T follicular helper cell (primary cell): ENCODE data around the gene TEX54.
"Not testable (repeated sequence)": the region's sequence is repeated elsewhere in the genome, so short reads cannot be mapped to it uniquely, and the experiment has no call there.

Experiments used
- DNase-seq: peaks from one replicate; pipeline ENCODE4 v3.0.0-alpha.2; 2020; ENCODE audit warnings: low read depth

The TEX54 gene

DNA sequence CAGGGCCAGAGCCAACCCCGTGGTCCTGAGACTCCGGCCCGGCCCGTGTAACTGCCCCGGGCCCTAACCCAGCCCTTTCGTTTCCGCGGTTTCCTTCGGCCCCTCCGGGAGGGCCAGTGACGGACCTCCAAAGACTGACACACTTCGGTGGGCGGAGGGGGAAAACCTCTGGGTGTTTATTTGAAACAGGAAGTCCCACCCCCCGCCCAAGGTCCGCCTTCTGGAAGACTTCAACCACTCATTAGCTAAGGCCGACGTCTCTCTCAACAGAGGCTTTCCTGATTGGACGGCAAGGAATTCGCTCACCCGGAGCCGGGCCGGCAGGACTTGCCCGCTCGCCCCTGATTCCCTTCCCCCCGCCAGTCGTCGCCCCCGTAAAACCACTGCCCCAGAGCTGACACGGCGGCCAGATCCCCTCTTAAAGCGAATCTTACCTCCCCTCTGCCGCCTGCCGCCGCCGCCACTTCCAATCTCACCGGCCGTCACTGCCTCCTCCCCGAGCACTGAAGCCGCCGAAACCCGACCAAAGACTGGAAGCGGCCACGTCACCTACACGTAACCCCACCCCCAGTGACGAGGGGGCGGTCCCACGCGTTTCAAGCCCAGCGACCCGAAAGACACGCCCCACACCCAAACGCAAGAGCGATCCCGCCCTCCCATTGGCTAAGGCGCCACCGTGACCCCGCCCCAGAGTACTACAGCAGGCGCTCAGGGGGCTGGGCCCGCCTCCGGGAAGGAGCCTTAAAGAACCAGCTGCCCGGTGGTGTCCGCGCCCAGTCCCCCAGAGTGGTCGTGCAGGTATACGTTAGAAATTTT lies 913 bp downstream of the TEX54 start, which contains the start of gene STX5:
Gene STX5 (minus strand): TSS at position 532 of the 816 bp plus-strand sequence. CDS start 808 bp downstream, outside the sequence.
- DNase-seq = peak; percentile 99

DNA sequence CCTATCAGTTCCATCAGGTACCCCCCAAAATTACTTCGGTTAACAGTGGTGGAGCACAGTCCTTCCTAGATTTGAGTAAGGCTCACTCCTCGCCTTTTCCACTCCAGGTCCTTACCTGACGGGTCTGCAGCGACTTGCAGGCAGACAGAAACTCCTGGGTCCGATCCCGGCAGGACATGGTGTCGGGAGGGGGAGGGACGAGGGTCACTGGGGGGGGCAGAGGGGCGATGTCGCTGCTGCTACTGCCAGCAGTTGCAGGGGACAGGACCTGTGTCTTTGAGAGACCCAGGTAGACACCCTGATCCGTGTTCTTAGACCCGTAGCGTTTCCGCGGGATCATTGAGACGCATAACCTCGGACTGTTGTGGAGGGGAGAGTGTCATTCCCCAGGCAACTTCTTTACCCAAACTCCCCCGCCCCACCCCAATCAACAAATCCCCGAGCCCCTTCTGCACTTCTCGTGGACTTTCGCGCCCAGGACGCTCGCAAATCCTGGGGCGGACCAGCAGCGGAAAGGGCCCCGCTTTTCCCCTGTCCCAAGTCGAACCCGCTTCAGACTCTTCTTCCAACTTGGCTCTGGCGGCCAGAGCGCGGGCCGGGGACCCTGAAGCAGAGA lies 1.6 kb downstream of the TEX54 start:
- DNase-seq = no peak

GRCh38 chr11:62828130-62828529 lies 4.5 kb downstream of the TEX54 start:
- DNase-seq = not testable (repeated sequence)

- DNase-seq = no peak
Measured at GRCh38 chr11:62823677-62824076, 9.0 kb downstream of the TEX54 start.

- no peak for DNase-seq
Measured at GRCh38 chr11:62817129-62817528, 15.5 kb downstream of the TEX54 start.

GRCh38 chr11:62816557-62816956 lies 16.1 kb downstream of the TEX54 start:
- no peak for DNase-seq

- no peak for DNase-seq
Measured at GRCh38 chr11:62811659-62812058, 21.0 kb downstream of the TEX54 start.

DNA sequence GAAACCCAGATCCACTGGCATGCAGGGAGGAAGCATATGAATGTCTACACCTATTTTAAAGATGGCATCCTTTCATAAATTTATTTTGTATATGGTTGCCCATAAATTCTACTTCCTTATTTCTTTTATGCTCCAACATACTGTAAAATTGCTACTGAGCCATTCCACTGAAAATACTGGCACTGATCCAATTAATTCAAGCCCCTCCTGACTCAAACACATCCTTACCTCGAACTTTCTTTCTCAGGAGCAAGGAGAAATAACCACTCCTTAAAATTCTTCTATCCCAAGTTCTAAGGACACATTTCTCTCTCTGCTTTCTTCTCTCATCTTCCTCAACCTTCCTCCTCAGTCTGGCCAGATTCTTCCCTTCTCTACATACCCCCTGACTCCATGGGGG lies 21.9 kb downstream of the TEX54 start:
- DNase-seq = no peak

GRCh38 chr11:62806611-62807121 lies 26.0 kb downstream of the TEX54 start:
- DNase-seq = no peak

DNA sequence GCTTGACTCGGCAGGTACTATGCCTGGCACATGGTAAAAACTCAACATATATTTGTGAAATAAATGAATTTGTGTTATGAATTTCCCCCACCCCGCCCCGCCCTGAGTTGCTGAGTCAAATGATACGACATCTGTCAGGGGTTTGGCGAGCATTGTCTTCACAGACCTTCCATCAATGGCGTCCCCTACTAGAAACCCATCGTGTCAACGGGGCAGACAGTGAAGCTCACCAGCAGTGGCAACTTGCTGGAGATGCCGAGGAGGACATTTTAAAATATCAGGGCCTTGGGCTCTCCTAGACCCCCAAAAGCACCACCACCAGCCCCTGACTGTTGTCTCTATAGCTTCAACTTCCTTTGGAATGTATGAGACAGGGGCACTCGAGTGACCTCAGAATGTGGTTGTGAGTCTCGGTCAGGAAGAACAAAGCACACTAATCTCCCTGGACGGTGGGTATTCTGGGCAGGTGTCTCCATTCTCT lies 26.6 kb downstream of the TEX54 start:
- no peak for DNase-seq

GRCh38 chr11:62805076-62805892 lies 27.4 kb downstream of the TEX54 start, which contains the start of gene NXF1:
Gene NXF1 (minus strand): TSS chr11:62805440. CDS start chr11:62805356, 84 bp downstream.
- peak; percentile 92 for DNase-seq

DNA sequence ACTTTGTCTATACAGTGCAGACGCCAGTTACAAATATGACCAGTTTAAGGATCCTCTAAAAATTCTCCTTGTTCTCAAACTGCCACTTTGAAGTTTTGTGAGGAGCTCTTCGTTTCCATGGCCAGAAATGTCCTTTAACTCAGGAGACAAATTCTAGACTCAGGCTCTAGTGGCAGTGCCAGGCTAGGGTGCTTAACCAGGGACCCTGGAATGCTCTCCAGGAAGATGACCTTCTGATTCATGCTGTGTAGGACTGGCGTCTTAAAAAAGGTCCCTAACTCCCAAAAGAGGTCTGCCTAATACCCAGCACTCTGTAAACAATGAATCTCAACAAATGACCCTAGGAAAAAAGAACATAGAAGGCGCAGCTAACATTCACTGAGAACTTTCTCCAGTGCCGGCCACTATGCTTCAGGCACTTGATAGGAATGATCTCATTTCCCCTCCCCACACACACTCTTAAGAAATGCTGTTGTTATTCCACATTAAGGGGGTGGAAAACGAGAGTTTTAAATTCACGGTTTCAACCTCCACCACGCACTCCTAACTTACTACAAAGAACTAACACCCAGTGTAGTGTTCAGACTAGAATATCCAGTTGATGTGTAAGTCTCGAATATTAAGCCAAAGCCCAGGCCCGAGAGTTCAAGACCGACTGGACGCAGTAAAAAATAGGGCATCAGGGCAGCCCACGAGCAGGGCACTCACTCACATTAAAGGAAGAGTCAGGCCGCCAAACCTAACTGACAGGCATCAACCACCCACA lies 28.1 kb downstream of the TEX54 start:
- DNase-seq = no peak

- DNase-seq = no peak
Measured at GRCh38 chr11:62801071-62801470, 31.6 kb downstream of the TEX54 start.

DNA sequence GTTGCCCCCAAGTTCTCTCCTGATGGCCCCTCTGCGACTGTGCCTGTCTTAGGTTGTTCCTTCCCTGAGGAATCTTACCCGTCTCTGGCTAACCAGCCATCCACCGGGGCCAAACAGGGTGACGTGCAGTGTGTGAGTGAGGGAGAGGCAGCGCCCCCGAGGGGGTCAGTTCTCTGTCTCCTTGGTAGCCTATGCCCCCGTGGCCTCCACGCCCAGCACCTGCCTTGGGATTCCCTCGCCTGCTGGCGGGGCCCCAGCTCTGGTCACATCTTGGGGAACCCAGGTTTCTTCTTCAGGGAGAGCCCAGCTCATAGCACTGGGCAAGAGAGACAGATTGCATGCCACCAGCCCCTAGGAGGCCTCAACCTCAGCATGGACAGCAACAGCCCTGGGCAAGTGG lies 33.2 kb downstream of the TEX54 start:
- no peak for DNase-seq

GRCh38 chr11:62796281-62796680 lies 36.4 kb downstream of the TEX54 start:
- no peak for DNase-seq

GRCh38 chr11:62794201-62794775 lies 38.4 kb downstream of the TEX54 start:
- no peak for DNase-seq

- DNase-seq = no peak
Measured at GRCh38 chr11:62792202-62792575, 40.5 kb downstream of the TEX54 start.

GRCh38 chr11:62791501-62792201 lies 41.0 kb downstream of the TEX54 start, which contains the start of gene TMEM223:
Gene TMEM223 (minus strand): TSS chr11:62792006. CDS start chr11:62791994, 12 bp downstream.
- DNase-seq = peak; percentile 83

DNA sequence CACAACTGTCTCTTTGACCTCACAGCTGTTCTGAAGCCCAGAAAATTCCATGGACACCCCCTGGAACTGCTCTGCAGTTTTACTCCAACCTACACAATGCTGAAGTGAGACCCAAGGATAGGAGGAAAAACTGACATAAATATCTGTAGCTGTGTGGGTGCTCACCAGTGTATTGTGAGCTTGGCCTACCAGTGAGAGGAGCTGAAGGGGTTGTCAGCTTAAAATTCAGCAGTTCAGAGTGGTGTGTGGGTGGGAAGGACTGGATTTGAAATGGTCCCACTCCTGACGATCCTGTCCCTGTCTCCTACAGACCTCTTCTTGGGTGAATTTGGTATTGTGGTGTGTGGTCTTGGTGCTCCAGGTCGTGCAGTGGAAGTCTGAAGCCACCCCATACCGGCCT lies 43.1 kb downstream of the TEX54 start:
- no peak for DNase-seq

DNA sequence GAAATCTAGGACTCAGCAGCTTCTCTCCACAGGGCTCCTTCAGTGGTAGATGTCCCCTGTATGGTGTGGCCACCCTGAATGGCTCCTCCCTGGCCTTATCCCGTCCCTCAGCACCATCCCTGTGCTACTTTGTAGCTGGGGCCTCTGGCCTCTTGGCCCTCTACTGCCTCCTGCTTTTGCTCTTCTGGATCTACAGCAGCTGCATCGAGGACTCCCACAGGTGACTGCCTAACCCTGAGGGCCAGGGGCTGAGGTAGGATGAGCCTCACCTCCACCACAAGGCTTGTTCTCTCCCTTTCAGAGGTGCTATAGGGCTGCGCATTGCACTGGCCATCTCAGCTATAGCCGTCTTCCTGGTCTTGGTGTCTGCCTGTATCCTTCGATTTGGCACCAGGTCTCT lies 43.6 kb downstream of the TEX54 start:
- no peak for DNase-seq
